Measurements from ENCODE around the gene ZC3H13.

ZC3H13 gene, protein sequence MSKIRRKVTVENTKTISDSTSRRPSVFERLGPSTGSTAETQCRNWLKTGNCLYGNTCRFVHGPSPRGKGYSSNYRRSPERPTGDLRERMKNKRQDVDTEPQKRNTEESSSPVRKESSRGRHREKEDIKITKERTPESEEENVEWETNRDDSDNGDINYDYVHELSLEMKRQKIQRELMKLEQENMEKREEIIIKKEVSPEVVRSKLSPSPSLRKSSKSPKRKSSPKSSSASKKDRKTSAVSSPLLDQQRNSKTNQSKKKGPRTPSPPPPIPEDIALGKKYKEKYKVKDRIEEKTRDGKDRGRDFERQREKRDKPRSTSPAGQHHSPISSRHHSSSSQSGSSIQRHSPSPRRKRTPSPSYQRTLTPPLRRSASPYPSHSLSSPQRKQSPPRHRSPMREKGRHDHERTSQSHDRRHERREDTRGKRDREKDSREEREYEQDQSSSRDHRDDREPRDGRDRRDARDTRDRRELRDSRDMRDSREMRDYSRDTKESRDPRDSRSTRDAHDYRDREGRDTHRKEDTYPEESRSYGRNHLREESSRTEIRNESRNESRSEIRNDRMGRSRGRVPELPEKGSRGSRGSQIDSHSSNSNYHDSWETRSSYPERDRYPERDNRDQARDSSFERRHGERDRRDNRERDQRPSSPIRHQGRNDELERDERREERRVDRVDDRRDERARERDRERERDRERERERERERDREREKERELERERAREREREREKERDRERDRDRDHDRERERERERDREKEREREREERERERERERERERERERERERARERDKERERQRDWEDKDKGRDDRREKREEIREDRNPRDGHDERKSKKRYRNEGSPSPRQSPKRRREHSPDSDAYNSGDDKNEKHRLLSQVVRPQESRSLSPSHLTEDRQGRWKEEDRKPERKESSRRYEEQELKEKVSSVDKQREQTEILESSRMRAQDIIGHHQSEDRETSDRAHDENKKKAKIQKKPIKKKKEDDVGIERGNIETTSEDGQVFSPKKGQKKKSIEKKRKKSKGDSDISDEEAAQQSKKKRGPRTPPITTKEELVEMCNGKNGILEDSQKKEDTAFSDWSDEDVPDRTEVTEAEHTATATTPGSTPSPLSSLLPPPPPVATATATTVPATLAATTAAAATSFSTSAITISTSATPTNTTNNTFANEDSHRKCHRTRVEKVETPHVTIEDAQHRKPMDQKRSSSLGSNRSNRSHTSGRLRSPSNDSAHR (N-terminal part only)

DNA sequence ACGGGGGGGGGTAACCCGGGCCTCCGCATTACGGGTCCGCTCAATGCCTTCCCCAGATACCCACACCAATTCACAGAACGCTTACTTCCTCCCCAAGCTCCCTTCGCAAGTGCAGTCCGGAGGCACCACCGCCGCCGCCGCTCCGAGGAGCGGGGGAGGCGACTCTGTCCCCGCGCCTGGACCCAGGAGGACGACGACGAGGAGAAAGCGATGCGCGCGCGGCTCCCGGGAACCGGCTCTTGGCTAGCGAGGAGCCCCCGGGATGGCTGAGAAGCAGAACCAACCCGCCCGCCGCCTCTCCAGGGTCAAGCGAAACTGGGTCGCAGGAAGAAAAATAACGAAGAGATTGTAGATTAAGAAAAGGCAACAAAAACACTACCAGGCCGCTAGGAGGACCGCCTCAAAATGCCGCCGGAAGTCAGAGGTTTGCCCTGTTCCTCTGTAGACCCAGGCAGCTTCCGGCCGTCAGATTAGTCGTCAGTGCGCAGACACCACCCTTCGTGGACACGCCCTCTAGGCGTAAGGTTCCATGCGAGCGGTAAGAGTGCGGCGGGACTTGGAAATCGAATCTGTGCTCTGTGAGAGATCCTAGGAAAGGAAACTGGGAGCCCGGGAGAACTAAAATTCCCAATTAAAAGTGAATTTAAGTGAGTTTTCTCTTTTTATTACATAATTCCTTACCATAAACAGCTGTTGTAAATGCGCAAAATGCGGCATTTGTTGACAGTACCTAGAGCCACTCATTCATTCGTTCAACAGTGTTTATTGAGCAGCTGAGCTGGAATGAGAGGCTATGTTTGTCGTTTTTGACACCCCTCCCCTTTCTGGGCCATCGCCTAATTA is at the start of gene ZC3H13:
TSS of gene ZC3H13 (minus strand) at position 428 of the 843 bp plus-strand sequence. CDS start 7,239 bp downstream, outside the sequence.
- DNase-seq, result peak; percentile 80

GRCh38 chr13:46102255-46102605 is 49.7 kb upstream of the ZC3H13 start:
- DNase-seq, result no peak

GRCh38 chr13:46101484-46102254 is 49.1 kb upstream of the ZC3H13 start:
- DNase-seq, result no peak

DNA sequence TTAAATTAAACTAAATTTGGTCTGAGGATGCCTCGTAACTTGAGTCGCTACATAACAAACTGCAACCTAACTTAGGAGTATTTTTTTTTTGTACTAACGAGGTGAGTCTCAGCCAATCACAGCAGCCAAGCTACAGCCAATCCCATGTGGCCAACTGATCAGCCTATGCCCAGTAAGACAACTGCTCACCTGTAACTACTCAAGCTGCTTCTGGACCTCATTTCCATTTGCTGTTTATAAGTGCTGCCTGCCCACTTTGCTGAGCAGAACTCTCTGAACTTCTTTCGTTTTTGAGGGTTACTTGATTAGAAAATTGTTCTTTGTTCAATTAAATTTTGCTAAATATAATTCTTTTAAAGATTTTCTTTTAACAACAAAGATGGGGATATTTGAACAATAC is 48.5 kb upstream of the ZC3H13 start:
- no peak for DNase-seq

GRCh38 chr13:46100191-46100815 is 47.8 kb upstream of the ZC3H13 start:
- DNase-seq, result no peak

DNA sequence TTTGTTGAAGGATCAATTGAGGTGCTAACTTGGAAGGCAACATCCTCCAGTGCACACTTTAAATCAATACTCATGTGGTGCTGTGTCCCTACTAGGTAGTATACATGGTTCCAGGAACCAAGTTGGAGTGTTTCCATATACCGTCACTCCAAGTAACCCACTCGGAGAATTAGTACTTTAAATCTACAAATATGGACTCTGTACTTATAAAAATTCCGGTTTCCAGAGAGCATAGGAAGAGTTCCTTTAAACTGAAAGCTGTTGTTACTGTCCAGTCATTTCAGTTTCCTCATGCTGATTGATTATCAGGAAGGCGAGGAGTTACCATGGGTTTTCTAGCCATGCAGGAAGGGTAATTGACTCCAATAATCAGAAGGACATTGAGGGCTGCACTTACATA is 45.1 kb upstream of the ZC3H13 start:
- DNase-seq, result no peak

DNA sequence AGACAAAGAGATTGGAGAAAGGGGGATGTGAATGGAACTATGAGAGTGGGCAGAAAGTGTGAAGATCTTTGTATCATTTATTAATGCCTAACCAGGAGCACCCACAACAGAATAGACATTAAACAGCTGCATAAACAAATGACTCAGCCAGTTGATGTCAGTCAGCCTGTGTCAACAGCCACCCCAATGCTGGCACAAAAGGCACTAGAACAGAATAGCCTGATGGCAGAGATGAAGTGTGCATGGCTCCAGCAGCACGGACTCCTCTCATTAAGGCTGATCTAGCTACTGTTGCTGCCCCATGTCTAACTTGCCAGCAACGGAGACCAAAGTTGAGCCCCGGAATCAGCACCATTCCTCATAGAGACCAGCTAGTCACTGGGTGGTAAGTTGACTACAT is 44.5 kb upstream of the ZC3H13 start:
- DNase-seq, result peak; percentile 75

DNA sequence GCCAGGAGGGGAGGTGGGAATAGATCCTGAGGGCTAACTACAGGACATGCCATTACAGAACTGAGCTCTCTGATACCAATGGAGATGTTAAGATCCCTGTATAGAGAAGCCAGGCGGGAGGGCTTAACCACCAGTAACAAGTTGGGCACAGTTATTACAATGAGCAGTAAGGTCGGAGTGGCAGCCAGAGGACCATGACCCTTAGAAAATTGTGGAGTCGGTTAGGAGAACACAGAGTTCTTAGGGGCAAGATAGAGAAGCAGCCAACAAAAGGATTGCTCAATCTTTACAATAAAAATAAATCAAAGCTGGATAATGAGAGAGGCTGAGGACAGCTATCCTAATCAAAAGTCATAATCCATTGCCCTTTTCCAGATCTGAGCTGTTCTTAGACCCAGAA is 41.9 kb upstream of the ZC3H13 start:
- no peak for DNase-seq

- DNase-seq, result no peak
Observed at GRCh38 chr13:46088821-46089562, 36.4 kb upstream of the ZC3H13 start.

- no peak for DNase-seq
Observed at GRCh38 chr13:46087481-46087880, 34.9 kb upstream of the ZC3H13 start.

DNA sequence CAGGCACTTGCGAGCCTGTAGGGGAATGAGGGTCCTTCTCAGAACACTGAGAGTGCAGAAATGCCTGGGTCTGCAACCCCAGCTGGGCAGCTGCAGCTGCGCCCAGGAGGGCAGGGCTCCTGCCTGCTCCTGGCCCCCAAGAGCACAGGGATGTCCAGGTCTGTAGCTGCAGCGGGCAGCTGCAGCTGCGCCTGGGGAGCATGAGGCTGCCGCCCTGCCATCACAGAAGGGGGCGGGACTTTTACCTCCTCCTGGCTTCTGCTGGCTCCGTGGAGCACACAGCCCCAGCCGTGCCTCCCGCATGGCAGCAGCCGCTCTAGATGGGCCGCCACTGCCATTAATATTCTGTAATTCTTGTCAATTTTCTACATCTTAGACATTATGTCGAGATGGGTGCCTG is 34.4 kb upstream of the ZC3H13 start:
- DNase-seq, result no peak

DNA sequence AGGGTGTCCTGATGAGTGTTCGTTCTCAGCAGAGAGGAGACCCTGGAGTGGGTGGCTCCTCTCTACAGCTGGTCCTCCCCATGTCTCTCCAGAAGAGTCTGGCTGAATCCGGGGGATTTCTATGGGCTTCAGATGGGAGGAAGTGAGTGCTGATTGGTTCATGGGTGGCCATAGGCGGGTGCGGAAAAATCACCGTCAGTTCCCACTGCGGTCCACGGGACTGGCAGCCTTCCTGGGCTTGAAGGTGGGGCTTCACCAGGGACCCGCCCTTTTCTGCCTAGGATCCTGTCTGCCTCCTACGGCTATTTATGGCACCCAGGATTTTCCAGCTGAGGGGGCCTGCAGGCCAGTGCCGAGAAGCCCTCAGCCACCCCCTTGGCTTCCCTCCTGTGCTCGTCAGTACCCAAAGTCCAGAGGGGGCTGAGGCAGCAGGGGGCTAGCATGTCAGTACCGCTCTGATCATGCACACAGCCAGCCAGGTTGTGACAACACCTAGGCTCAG is 33.9 kb upstream of the ZC3H13 start:
- no peak for DNase-seq

GRCh38 chr13:46085737-46086136 is 33.2 kb upstream of the ZC3H13 start:
- DNase-seq, result no peak

DNA sequence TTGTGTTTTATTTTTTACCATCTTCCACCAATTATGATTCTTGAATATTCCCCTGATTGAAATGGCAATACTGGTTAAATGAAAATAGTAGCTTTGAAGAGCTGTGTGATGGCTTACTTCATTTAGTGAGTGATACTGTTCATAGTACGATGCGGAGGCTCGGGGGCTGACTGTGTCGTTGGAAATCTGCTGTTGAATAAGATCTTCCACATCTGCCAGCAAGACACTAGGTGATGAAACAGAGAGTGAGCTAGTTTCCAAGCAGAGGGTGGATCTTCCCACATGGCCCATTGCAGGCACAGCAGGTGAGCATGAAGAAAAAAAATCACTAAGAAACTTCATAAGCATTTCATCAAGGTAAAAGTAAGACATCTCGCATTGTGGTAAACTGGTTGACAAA is 29.8 kb upstream of the ZC3H13 start:
- DNase-seq, result no peak

DNA sequence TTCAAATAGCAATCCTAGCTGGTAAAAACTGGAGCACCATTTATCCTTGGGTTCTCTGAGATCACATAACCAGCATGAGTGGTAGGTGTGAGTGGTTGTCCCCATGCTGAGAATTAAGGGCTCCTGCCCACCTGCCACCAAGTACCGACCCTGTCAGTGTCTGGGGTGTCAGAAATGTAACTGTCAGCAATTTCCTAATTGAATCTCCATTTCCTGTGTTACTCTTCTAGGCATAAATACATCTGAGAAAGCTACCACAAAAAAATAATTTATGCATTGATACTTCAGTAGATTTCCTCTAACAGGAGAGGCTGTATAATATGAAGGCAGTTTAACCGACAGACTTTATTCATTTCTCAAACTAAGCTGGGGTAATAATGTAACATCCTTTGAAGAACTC is 27.2 kb upstream of the ZC3H13 start:
- no peak for DNase-seq

DNA sequence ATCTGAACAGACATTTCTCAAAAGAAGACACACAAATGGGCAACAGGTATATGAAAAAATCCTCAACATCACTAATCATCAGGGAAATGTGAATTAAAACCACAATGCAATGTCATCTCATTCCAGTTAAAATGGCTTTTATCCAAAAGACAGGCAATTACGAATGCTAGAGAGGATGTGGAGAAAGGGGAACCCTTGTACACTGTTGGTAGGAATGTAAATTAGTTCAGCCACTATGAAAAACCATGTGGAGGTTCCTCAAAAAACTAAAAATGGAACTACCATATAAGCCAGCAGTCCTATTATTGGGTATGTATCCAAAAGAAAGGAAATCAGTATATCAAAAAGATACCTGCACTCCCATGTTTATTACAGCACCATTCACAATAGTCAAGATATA is 24.7 kb upstream of the ZC3H13 start:
- DNase-seq, result no peak

DNA sequence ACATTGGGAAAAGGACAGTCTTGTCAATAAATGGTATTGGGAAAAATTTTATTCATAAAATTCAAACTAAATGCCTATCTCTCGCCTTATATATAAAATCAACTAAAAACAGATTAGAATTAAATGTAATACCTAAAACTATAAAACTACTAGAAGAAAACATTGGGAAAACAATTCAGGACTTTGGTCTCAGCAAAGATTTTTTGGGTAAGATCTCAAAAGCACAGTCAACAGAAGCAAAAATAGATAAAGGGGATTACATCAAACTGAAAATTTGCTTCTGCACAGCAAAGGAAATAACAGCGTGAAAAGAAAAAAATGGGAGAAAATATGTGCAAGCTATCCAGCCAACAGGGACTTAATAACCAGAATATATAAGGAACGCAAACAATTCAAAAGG is 24.3 kb upstream of the ZC3H13 start:
- no peak for DNase-seq

DNA sequence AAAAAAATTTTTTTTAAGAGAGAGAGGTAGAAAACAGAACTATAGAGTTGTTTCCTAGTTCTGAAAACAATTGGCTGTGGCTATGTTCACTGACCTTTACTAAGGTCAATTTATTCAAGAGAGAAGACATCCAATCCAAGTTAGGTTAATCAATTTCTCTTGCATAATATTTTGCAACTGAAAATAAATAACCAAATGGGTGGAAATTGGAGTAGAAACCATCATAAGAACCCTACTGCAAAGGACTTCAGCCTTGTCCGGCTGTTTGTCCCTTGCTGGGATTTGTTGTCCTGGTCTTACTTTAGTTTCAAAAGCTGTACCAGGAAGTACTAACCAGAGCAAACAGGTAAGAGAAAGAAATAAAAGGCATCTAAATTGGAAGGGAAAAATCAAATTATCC is 23.3 kb upstream of the ZC3H13 start:
- DNase-seq, result no peak

- no peak for DNase-seq
Observed at GRCh38 chr13:46071590-46072249, 19.2 kb upstream of the ZC3H13 start.

DNA sequence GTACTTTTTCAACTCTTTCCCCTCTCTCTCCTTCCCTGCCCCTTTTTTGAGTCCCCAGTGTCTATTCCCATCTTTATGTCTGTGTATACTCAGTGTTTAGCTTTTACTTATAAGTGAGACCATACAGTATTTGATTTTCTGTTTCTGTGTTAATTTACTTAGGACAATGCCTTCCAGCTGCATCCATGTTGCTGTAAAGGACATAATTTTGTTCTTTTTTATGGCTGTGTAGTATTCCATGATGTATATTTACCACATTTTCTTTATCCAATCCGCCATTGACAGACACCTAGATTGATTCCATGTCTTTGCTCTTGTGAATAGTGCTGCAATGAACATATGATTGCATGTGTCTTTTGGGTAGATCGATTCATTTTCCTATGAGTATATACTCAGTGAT is 10.7 kb upstream of the ZC3H13 start:
- DNase-seq, result no peak

All from NCI-H774 (cell line).